Upper lobe of left lung (tissue), 6 donors: ENCODE data around the gene CYP19A1. TPM values are rescaled to one million over a fixed set of nuclear protein-coding genes. Genes with fewer than 3 reads are reported as not detected.
"Not testable (repeated sequence)": the region's sequence is repeated elsewhere in the genome, so short reads cannot be mapped to it uniquely, and the experiment has no call there.

ENCODE experiments used
- ATAC-seq, 2 donors: fragments of 200-7000 bp; cut with Tn5 transposase; one replicate each; pipeline ENCODE4 v1.9.1; 2022; ENCODE audit warnings: mild to moderate bottlenecking in 2 of 2, moderate library complexity in 2 of 2; ENCODE audit not compliant: low FRiP score in 2 of 2
- DNase-seq, 2 donors: peaks; one replicate each; pipeline ENCODE4 v3.0.0-alpha.2; 2019 to 2020
- H3K27ac ChIP-seq, 4 donors: fragments of 200-600 bp; sonication (generic); one replicate each; pipeline ENCODE4 v1.5.1; 2016 to 2019
- H3K27me3 ChIP-seq, 4 donors: fragments of 200-600 bp; sonication (generic); one replicate each; pipeline ENCODE4 v1.5.1; 2017 to 2019
- H3K36me3 ChIP-seq, 4 donors: fragments of 200-600 bp; sonication (generic); one replicate each; pipeline ENCODE4 v1.5.1; 2016 to 2019
- H3K4me1 ChIP-seq, 4 donors: fragments of 200-600 bp; sonication (generic); one replicate each; pipeline ENCODE4 v1.5.1; 2018 to 2019
- H3K4me3 ChIP-seq, 4 donors: fragments of 200-600 bp; sonication (generic); one replicate each; pipeline ENCODE4 v1.5.1; 2017 to 2019; ENCODE audit warnings: mild to moderate bottlenecking in 2 of 4, moderate library complexity in 1 of 4
- H3K9me3 ChIP-seq, 4 donors: fragments of 200-600 bp; sonication (generic); one replicate each; pipeline ENCODE4 v1.5.1; 2018 to 2019
- CTCF ChIP-seq, 6 experiments: fragments of 450-650 bp in 4 of 6; fragments of 200-600 bp in 2 of 6; sonication (generic) in 2 of 6; IDR thresholded peaks; one replicate each; pipeline ENCODE4 v1.5.1; 2016 to 2019; ENCODE audit warnings: antibody characterized with exemption in 6 of 6
- EP300 ChIP-seq, 4 donors: sonication (generic); formaldehyde crosslinking; IDR thresholded peaks; one replicate each; pipeline ENCODE4 v1.5.1; 2017; ENCODE audit warnings: antibody characterized with exemption in 4 of 4, control low read depth in 2 of 4
- POLR2A ChIP-seq, 4 donors: fragments of 450-650 bp; IDR thresholded peaks; one replicate each; pipeline ENCODE4 v1.5.1; 2016 to 2017; ENCODE audit warnings: antibody characterized with exemption in 4 of 4, mild to moderate bottlenecking in 2 of 4
- POLR2AphosphoS5 ChIP-seq, 2 donors: sonication (generic); formaldehyde crosslinking; IDR thresholded peaks; one replicate each; pipeline ENCODE4 v1.5.1; 2017; ENCODE audit warnings: antibody characterized with exemption in 2 of 2
- WGBS, 2 donors: methylation state at CpG; one replicate each; pipeline ENCODE4 v1.1.5; 2017 to 2018; 5-methylcytosine and 5-hydroxymethylcytosine counted together
- total RNA-seq, 6 donors: library from RNA; depleted of rRNA in 4 of 6; stranded (reverse); fragments of >200 nt in 4 of 6; gene quantifications; one replicate each; pipeline versions ENCODE4 v1.1.0 to v1.2.1, GENCODE V29; 2016 to 2021
- donor health status: DM: no; HTN: no; CAD: no; lungs with moderate emphysema.
- donor health status: DM: no; HTN: yes; CAD: no; lungs with severe emphysema.

Gene CYP19A1
- total RNA-seq, 6 donors from 2014 or later = 0.52 to 8.4 (median 1.0) TPM; not detected in 2

- no peaks in the 10 kb centered on the region for H3K4me1 ChIP-seq
- no peaks in the 10 kb centered on the region for H3K9me3 ChIP-seq
- 75 to 82% methylated on average over 13 of the region's 13 CpGs for WGBS, 2 donors
- peak in 1 of 2 donors; percentile 32 for ATAC-seq
- no peaks in the 10 kb centered on the region for H3K27me3 ChIP-seq
- DNase-seq = no peak
- H3K27ac ChIP-seq = no peak overlapping the region
- H3K36me3 ChIP-seq = no peaks in the 10 kb centered on the region
- TF ChIP-seq POLR2A (IDR thresholded peaks at IDR 0.05) (no peak), EP300 (IDR thresholded peaks at IDR 0.05) (no peak), POLR2AphosphoS5 (IDR thresholded peaks at IDR 0.05) (no peak), CTCF (IDR thresholded peaks at IDR 0.05) (no peak)
- no peak overlapping the region for H3K4me3 ChIP-seq
Measured at GRCh38 chr15:51288143-51289065, 50.0 kb downstream of the CYP19A1 start.

DNA sequence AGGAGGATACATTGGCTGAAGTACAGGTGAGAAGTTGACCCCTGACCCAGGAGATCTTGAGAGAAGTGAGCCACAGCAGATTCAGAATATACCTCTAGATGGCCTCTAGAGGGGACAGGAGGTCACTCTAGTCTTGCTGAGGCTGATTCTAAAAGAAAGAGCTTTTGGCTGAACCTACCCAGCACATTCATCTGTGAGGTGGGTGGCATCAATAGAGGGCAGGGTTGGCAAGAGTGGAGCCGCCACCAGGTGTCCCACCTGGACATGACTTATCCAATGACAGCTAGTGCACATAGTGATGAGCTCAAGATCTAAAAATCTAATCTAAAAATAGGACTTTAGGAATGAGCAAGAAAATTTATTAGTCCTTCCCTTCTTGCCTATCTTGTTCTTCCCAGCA, 51.6 kb downstream of the CYP19A1 start:
- H3K27me3 ChIP-seq = no peaks in the 10 kb centered on the region
- H3K4me1 ChIP-seq = peaks cover 0 to 9% (median 0%) of the 10 kb centered on the region in 4 donors
- H3K9me3 ChIP-seq = no peaks in the 10 kb centered on the region
- H3K4me3 ChIP-seq = no peak overlapping the region
- no peaks in the 10 kb centered on the region for H3K36me3 ChIP-seq
- 92 to 93% methylated on average over 1 of the region's 1 CpG for WGBS, 2 donors
- no peak for ATAC-seq
- H3K27ac ChIP-seq = no peak overlapping the region
- no peak for DNase-seq
- TF ChIP-seq POLR2A (IDR thresholded peaks at IDR 0.05) (no peak), POLR2AphosphoS5 (IDR thresholded peaks at IDR 0.05) (no peak)

DNA sequence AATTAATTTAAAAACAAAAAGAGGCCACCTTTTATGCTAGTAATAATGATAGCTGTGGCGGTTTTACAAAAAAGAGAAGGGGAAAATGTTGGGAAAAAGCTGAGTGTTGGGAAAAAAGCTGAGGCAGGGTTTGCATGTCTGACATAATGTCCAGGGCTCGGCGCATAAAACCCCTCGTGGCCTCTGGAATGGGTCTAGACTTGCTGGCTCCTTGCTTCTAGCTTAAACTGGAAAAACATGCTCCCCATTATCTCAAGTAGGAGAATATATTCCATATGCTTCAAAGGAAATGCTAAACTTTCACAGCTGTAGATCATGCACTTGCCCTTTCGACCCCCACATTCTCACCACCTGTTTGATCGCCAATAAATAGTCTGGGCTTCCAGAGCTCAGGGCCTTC, 53.0 kb downstream of the CYP19A1 start:
- Histone ChIP-seq H3K9me3 (no peaks in the 10 kb centered on the region), H3K27me3 (no peaks in the 10 kb centered on the region), H3K4me3 (no peak overlapping the region), H3K27ac (no peak overlapping the region), H3K36me3 (no peaks in the 10 kb centered on the region), H3K4me1 (peaks cover 0 to 15% (median 0%) of the 10 kb centered on the region in 4 donors)
- no peak for TF ChIP-seq EP300 (IDR thresholded peaks at IDR 0.05)
- no peak for TF ChIP-seq CTCF (IDR thresholded peaks at IDR 0.05)
- TF ChIP-seq POLR2AphosphoS5 (IDR thresholded peaks at IDR 0.05) = no peak
- TF ChIP-seq POLR2A (IDR thresholded peaks at IDR 0.05) = no peak
- DNase-seq = no peak
- no peak for ATAC-seq
- 89 to 91% methylated on average over 6 of the region's 6 CpGs for WGBS, 2 donors

- Histone ChIP-seq H3K4me3 (no peak overlapping the region), H3K36me3 (no peaks in the 10 kb centered on the region), H3K27me3 (no peaks in the 10 kb centered on the region), H3K9me3 (no peaks in the 10 kb centered on the region), H3K27ac (no peak overlapping the region), H3K4me1 (peaks cover 0 to 15% (median 0%) of the 10 kb centered on the region in 4 donors)
- ATAC-seq (no peak), DNase-seq (no peak)
- no peak for TF ChIP-seq POLR2A (IDR thresholded peaks at IDR 0.05)
- no peak for TF ChIP-seq CTCF (IDR thresholded peaks at IDR 0.05)
- TF ChIP-seq POLR2AphosphoS5 (IDR thresholded peaks at IDR 0.05) = no peak
- WGBS, 2 donors = 87 to 90% methylated on average over 6 of the region's 6 CpGs
Measured at GRCh38 chr15:51284871-51285270, 53.5 kb downstream of the CYP19A1 start.

DNA sequence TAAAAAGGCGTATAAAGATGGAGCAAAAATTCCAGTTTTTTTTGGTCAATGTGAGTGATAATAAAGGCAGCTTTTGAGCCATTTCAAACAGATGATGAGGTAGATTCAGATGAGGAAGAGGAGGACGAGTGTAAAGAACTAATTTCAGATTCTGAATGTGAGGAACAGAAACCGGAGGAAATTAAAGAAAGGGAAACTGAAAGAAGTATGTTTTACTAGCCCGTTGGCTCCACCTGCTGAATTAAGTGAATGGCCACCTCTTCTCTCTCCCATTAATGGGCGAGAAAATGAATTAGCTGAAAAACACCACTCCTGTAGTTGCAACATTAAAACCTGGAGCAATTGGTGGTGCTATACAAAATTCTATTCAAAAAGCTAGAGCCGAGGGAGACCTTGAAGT, 55.4 kb downstream of the CYP19A1 start:
- WGBS, 2 donors = 71 to 72% methylated on average over 6 of the region's 6 CpGs

DNA sequence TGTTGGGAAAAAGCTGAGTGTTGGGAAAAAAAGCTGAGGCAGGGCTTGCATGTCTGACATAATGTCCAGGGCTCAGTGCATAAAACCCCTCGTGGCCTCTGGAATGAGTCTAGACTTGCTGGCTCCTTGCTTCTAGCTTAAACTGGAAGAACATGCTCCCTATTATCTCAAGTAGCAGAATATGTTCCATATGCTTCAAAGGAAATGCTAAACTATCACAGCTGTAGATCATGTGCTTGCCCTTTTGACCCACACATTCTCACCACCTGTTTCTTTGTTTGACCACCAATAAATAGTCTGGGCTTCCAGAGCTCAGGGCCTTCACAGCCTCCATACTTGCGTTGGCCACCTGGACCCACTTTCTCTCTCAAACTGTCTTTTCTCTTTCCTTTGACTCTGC, 56.2 kb downstream of the CYP19A1 start:
- H3K9me3 ChIP-seq, H3K27me3 ChIP-seq, DNase-seq, H3K27ac ChIP-seq, H3K4me3 ChIP-seq, ATAC-seq, H3K36me3 ChIP-seq: not testable (repeated sequence)
- WGBS, 2 donors = 69 to 73% methylated on average over 2 of the region's 2 CpGs
- peaks cover 0 to 15% (median 0%) of the 10 kb centered on the region in 4 donors for H3K4me1 ChIP-seq

More for the DNA sequence above, 55.4 kb downstream of the CYP19A1 start:
- DNase-seq (no peak), ATAC-seq (no peak)
- Histone ChIP-seq H3K27me3 (no peaks in the 10 kb centered on the region), H3K4me3 (no peak overlapping the region), H3K36me3 (no peaks in the 10 kb centered on the region), H3K9me3 (no peaks in the 10 kb centered on the region), H3K27ac (no peak overlapping the region), H3K4me1 (peaks cover 0 to 15% (median 0%) of the 10 kb centered on the region in 4 donors)
- peak in 1 of 6 experiments; percentile 19 for TF ChIP-seq CTCF (IDR thresholded peaks at IDR 0.05)
- no peak for TF ChIP-seq POLR2AphosphoS5 (IDR thresholded peaks at IDR 0.05)
